Heart left ventricle (tissue), 16 donors: ENCODE results near the gene TGM2. TPM values are rescaled to one million over a fixed set of nuclear protein-coding genes. Genes with fewer than 3 reads are reported as not detected.

Source experiments
- ATAC-seq, 4 donors: fragments of 200-7000 bp; cut with Tn5 transposase; one replicate each; pipeline ENCODE4 v1.9.1; 2020 to 2022; ENCODE audit warnings: moderate library complexity in 4 of 4, mild to moderate bottlenecking in 3 of 4, moderate number of reproducible peaks in 1 of 4
- DNase-seq, 5 donors: peaks; one replicate each; pipeline ENCODE4 v3.0.0-alpha.2; 2020
- H3K27ac ChIP-seq, 12 donors: fragments of 200-600 bp; sonication (generic) in 4 of 12; one replicate each; pipeline versions ENCODE4 v1.5.0 to v1.8.0; 2016 to 2022; ENCODE audit warnings: mild to moderate bottlenecking in 2 of 12
- H3K27me3 ChIP-seq, 9 donors: fragments of 200-600 bp; sonication (generic) in 2 of 9; one replicate each; pipeline versions ENCODE4 v1.5.1 to v1.8.0; 2016 to 2022; ENCODE audit warnings: mild to moderate bottlenecking in 3 of 9
- H3K36me3 ChIP-seq, 9 donors: fragments of 200-600 bp; sonication (generic) in 2 of 9; one replicate each; pipeline versions ENCODE4 v1.5.0 to v1.8.0; 2018 to 2022; ENCODE audit warnings: mild to moderate bottlenecking in 2 of 9
- H3K4me1 ChIP-seq, 12 donors: fragments of 200-600 bp; sonication (generic) in 4 of 12; one replicate each; pipeline versions ENCODE4 v1.5.0 to v1.8.0; 2016 to 2022; ENCODE audit warnings: mild to moderate bottlenecking in 3 of 12
- H3K4me3 ChIP-seq, 12 donors: fragments of 200-600 bp; sonication (generic) in 4 of 12; one replicate each; pipeline versions ENCODE4 v1.5.0 to v1.8.0; 2017 to 2022; ENCODE audit warnings: mild to moderate bottlenecking in 9 of 12, moderate library complexity in 4 of 12
- H3K9me3 ChIP-seq, 12 donors: fragments of 200-600 bp; sonication (generic) in 4 of 12; one replicate each; pipeline versions ENCODE4 v1.5.0 to v1.8.0; 2016 to 2022; ENCODE audit warnings: mild to moderate bottlenecking in 1 of 12
- CTCF ChIP-seq, 12 donors: fragments of 200-600 bp; sonication (generic) in 4 of 12; IDR thresholded peaks; one replicate each; pipeline versions ENCODE4 v1.5.0 to v1.8.0; 2018 to 2022; ENCODE audit warnings: antibody characterized with exemption in 12 of 12, mild to moderate bottlenecking in 5 of 12
- POLR2A ChIP-seq, 2 donors: fragments of 450-650 bp; IDR thresholded peaks; one replicate each; pipeline ENCODE4 v1.6.1; 2017; ENCODE audit warnings: antibody characterized with exemption in 2 of 2, mild to moderate bottlenecking in 2 of 2, moderate library complexity in 2 of 2
- WGBS, 4 donors: extraction: QIAGEN DNeasy Blood & Tissue Kit in 2 of 4; methylation state at CpG; one replicate each; pipeline versions ENCODE4 v1.1.5 to v1.1.7; 2013 to 2018; 5-methylcytosine and 5-hydroxymethylcytosine counted together
- intact Hi-C, 10 donors: fragments of 100-400 bp; cut with DNase I; formaldehyde crosslinking; loops; one replicate each; pipeline versions ENCODE4 v1.11.1 to v1.14.2; 2022
- polyA plus RNA-seq, 2 donors: library from polyadenylated mRNA; stranded (reverse); fragments of 200-250 nt; gene quantifications; one replicate each; pipeline ENCODE4 v1.2.3, GENCODE V29; 2013
- total RNA-seq, 9 donors: library from RNA; depleted of rRNA in 2 of 9; stranded (reverse); fragments of >200 nt in 2 of 9; fragmentation: NEBNext Ultra II Directional in 3 of 9; extraction: Animal tissue kit (Norgen Biotek cat#: 25700) in 3 of 9; gene quantifications; one replicate each; pipeline versions ENCODE4 v1.1.0 to v1.2.4, GENCODE V29; 2016 to 2023
- donor health status: ischemic (EF 13 %, LVEDD 7.1; RV severe dilation, severe dysfunction).
- donor health status: healthy with polysubstance abuse.
- donor health status: DM: no; HTN: yes; CAD: no.
- donor health status: DM: no; HTN: no; CAD: no.
- donor health status: ischemic (EF 25% LVEDD 6.9; RV normal size, moderate dysfunction).
- donor health status: ischemic (EF 25% LVEDD 5.7; RV mildly dilated, moderate dysfunction).
- donor health status: healthy.
- donor health status: DM: yes; HTN: yes; CAD: no.
- donor health status: ischemic (EF 35%, LVEDD 5.7; RV mildly dilated, moderate dysfunction).
- donor health status: nonischemic (EF 11% LVEDD 7.7; RV severe dilation, severe dysfunction).
- donor health status: DM: yes; HTN: yes; CAD: no.
- donor health status: PGD.
- donor health status: ischemic (EF 29% LVEDD 5.4; RV normal size, mild dysfunction).
- donor health status: nonischemic (EF 23%, LVEDD 6.1; RV moderate dilation, normal function).

The TGM2 gene
- total and polyA plus RNA-seq, 11 donors: 211 to 1,146 (median 567) TPM

GRCh38 chr20:38092260-38092857 lies 72.7 kb downstream of the TGM2 start:
- ATAC-seq (peak in 3 of 4 donors; percentile 10 to 44 (median 37)), DNase-seq (no peak)
- intact Hi-C loops: no loop called here
- no peaks in the 10 kb centered on the region for H3K9me3 ChIP-seq
- no peak for TF ChIP-seq CTCF (IDR thresholded peaks at IDR 0.05)
- TF ChIP-seq POLR2A (IDR thresholded peaks at IDR 0.05): no peak
- peak overlapping the region in 11 of 12 donors; percentile 42 to 92 (median 69) for H3K27ac ChIP-seq
- peaks cover 0 to 40% (median 33%) of the 10 kb centered on the region in 9 donors for H3K36me3 ChIP-seq
- H3K4me1 ChIP-seq: peaks cover 8 to 56% (median 49%) of the 10 kb centered on the region in 12 donors
- no peaks in the 10 kb centered on the region for H3K27me3 ChIP-seq
- 80 to 87% (median 82%) methylated on average over 12 of the region's 12 CpGs for WGBS, 4 donors
- no peak overlapping the region for H3K4me3 ChIP-seq

GRCh38 chr20:38091441-38092216 lies 73.4 kb downstream of the TGM2 start:
- Histone ChIP-seq H3K36me3 (peaks cover 0 to 47% (median 40%) of the 10 kb centered on the region in 9 donors), H3K4me3 (peak overlapping the region in 1 of 12 donors; percentile 16), H3K4me1 (peaks cover 8 to 53% (median 46%) of the 10 kb centered on the region in 12 donors), H3K27me3 (no peaks in the 10 kb centered on the region), H3K9me3 (no peaks in the 10 kb centered on the region), H3K27ac (peak overlapping the region; percentile 1 to 92 (median 66))
- ATAC-seq (peak; percentile 31 to 74 (median 54)), DNase-seq (peak in 1 of 5 donors; percentile 34)
- no peak for TF ChIP-seq POLR2A (IDR thresholded peaks at IDR 0.05)
- 16 to 25% (median 20%) methylated on average over 6 of the region's 6 CpGs for whole genome bisulfite sequencing, 4 donors
- intact Hi-C loops: no loop called here

GRCh38 chr20:38090061-38090460 lies 75.0 kb downstream of the TGM2 start:
- H3K4me1 ChIP-seq: peaks cover 7 to 56% (median 42%) of the 10 kb centered on the region in 12 donors
- 83 to 86% (median 84%) methylated on average over 7 of the region's 7 CpGs for WGBS, 4 donors
- ATAC-seq: no peak
- no peak for TF ChIP-seq POLR2A (IDR thresholded peaks at IDR 0.05)
- no peak for TF ChIP-seq CTCF (IDR thresholded peaks at IDR 0.05)
- DNase-seq: no peak
- intact Hi-C loops: no loop called here
- peaks cover 0 to 63% (median 50%) of the 10 kb centered on the region in 9 donors for H3K36me3 ChIP-seq
- H3K27ac ChIP-seq: peak overlapping the region in 5 of 12 donors; percentile 42 to 92 (median 73)
- H3K4me3 ChIP-seq: no peak overlapping the region
- H3K27me3 ChIP-seq: no peaks in the 10 kb centered on the region
- H3K9me3 ChIP-seq: no peaks in the 10 kb centered on the region

- intact Hi-C loops: no loop called here
- Histone ChIP-seq H3K9me3 (no peaks in the 10 kb centered on the region), H3K4me3 (no peak overlapping the region), H3K27ac (peak overlapping the region in 5 of 12 donors; percentile 9 to 54 (median 26)), H3K4me1 (peaks cover 2 to 56% (median 42%) of the 10 kb centered on the region in 12 donors), H3K36me3 (peaks cover 0 to 68% (median 50%) of the 10 kb centered on the region in 9 donors), H3K27me3 (no peaks in the 10 kb centered on the region)
- ATAC-seq (no peak), DNase-seq (no peak)
- WGBS, 4 donors: 77 to 85% (median 81%) methylated on average over 10 of the region's 10 CpGs
- no peak for TF ChIP-seq CTCF (IDR thresholded peaks at IDR 0.05)
- no peak for TF ChIP-seq POLR2A (IDR thresholded peaks at IDR 0.05)
Observed at GRCh38 chr20:38089500-38089899, 75.6 kb downstream of the TGM2 start.
